HAP-1 (cell line): ENCODE data around the gene CDYL2.
"Not testable (repeated sequence)": the region's sequence is repeated elsewhere in the genome, so short reads cannot be mapped to it uniquely, and the experiment has no call there.

Source experiments
- DNase-seq, 2 experiments: peaks; one replicate each; pipeline ENCODE4 v3.0.0-alpha.2; 2016 to 2020; ENCODE audit warnings: low spot score in 2 of 2
- H3K27me3 ChIP-seq: fragments of 250-450 bp; sonication (Bioruptor Pico); 2 replicates; pipeline ENCODE4 v1.5.1; 2020; ENCODE audit warnings: low read depth, mild to moderate bottlenecking, moderate library complexity
- H3K36me3 ChIP-seq: fragments of 250-450 bp; sonication (Bioruptor Pico); replicated peaks from 2 replicates; pipeline ENCODE4 v1.5.1; 2020; ENCODE audit warnings: mild to moderate bottlenecking
- H3K4me1 ChIP-seq: fragments of 250-450 bp; sonication (Bioruptor Pico); 2 replicates; pipeline ENCODE4 v1.5.1; 2020; ENCODE audit warnings: mild to moderate bottlenecking
- H3K4me3 ChIP-seq: fragments of 250-450 bp; sonication (Bioruptor Pico); 2 replicates; pipeline ENCODE4 v1.5.1; 2020; ENCODE audit warnings: mild to moderate bottlenecking, moderate library complexity
- H3K9me3 ChIP-seq: fragments of 250-450 bp; sonication (Bioruptor Pico); 2 replicates; pipeline ENCODE4 v1.5.1; 2020; ENCODE audit warnings: mild to moderate bottlenecking, moderate library complexity
- in situ Hi-C: fragments of 300-500 bp; cut with MboI; formaldehyde crosslinking; loops from 3 replicates; pipeline ENCODE4 v1.14.3; 2020; ENCODE audit warnings: low sequenced_read_pairs, inconsistent platforms, mixed read lengths

Gene CDYL2

GRCh38 chr16:80752541-80752940 lies 51.9 kb downstream of the CDYL2 start:
- no peak for DNase-seq
- no peaks in the 10 kb centered on the region for H3K4me1 ChIP-seq
- H3K36me3 ChIP-seq = no peaks in the 10 kb centered on the region
- in situ Hi-C loops = no loop called here
- H3K9me3 ChIP-seq = no peaks in the 10 kb centered on the region
- H3K27me3 ChIP-seq = no peaks in the 10 kb centered on the region
- no peak overlapping the region for H3K4me3 ChIP-seq

- DNase-seq = no peak
- in situ Hi-C loops = no loop called here
- H3K27me3 ChIP-seq = no peaks in the 10 kb centered on the region
These were observed 53.2 kb downstream of the CDYL2 start for GRCh38 chr16:80751167-80751566.

GRCh38 chr16:80746231-80746630 lies 58.2 kb downstream of the CDYL2 start:
- Histone ChIP-seq H3K4me3 (no peak overlapping the region), H3K4me1 (no peaks in the 10 kb centered on the region), H3K9me3 (no peaks in the 10 kb centered on the region), H3K36me3 (no peaks in the 10 kb centered on the region), H3K27me3 (no peaks in the 10 kb centered on the region)
- in situ Hi-C loops = no loop called here
- DNase-seq = no peak

More at GRCh38 chr16:80751167-80751566, 53.2 kb downstream of the CDYL2 start:
- Histone ChIP-seq H3K4me3 (no peak overlapping the region), H3K4me1 (no peaks in the 10 kb centered on the region), H3K9me3 (no peaks in the 10 kb centered on the region), H3K36me3 (no peaks in the 10 kb centered on the region)

- no peaks in the 10 kb centered on the region for H3K27me3 ChIP-seq
- no peak for DNase-seq
- H3K36me3 ChIP-seq = no peaks in the 10 kb centered on the region
- in situ Hi-C loops = no loop called here
- H3K4me3 ChIP-seq = no peak overlapping the region
- H3K4me1 ChIP-seq = no peaks in the 10 kb centered on the region
- H3K9me3 ChIP-seq = no peaks in the 10 kb centered on the region
These were observed 59.5 kb downstream of the CDYL2 start for GRCh38 chr16:80744856-80745255.

- no peak for DNase-seq
- no peaks in the 10 kb centered on the region for H3K36me3 ChIP-seq
- H3K27me3 ChIP-seq = no peaks in the 10 kb centered on the region
- no peaks in the 10 kb centered on the region for H3K9me3 ChIP-seq
- no peaks in the 10 kb centered on the region for H3K4me1 ChIP-seq
- no peak overlapping the region for H3K4me3 ChIP-seq
- in situ Hi-C loops = no loop called here
These were observed 60.6 kb downstream of the CDYL2 start for GRCh38 chr16:80743772-80744171.

- Histone ChIP-seq H3K4me3 (no peak overlapping the region), H3K9me3 (no peaks in the 10 kb centered on the region), H3K4me1 (no peaks in the 10 kb centered on the region), H3K36me3 (no peaks in the 10 kb centered on the region), H3K27me3 (no peaks in the 10 kb centered on the region)
- in situ Hi-C loops = no loop called here
- no peak for DNase-seq
These were observed 61.1 kb downstream of the CDYL2 start for GRCh38 chr16:80743273-80743672.

- in situ Hi-C loops = no loop called here
- no peak overlapping the region for H3K4me3 ChIP-seq
- no peak for DNase-seq
- H3K27me3 ChIP-seq = no peaks in the 10 kb centered on the region
- no peaks in the 10 kb centered on the region for H3K9me3 ChIP-seq
- H3K4me1 ChIP-seq = no peaks in the 10 kb centered on the region
- H3K36me3 ChIP-seq = no peaks in the 10 kb centered on the region
These were observed 62.1 kb downstream of the CDYL2 start for GRCh38 chr16:80742331-80742730.

GRCh38 chr16:80741724-80742123 lies 62.7 kb downstream of the CDYL2 start:
- no peak for DNase-seq

GRCh38 chr16:80739523-80739922 lies 64.9 kb downstream of the CDYL2 start:
- no peaks in the 10 kb centered on the region for H3K27me3 ChIP-seq
- no peak for DNase-seq
- H3K36me3 ChIP-seq = no peaks in the 10 kb centered on the region
- H3K9me3 ChIP-seq = no peaks in the 10 kb centered on the region
- in situ Hi-C loops = no loop called here
- no peaks in the 10 kb centered on the region for H3K4me1 ChIP-seq
- H3K4me3 ChIP-seq = no peak overlapping the region

More at GRCh38 chr16:80741724-80742123, 62.7 kb downstream of the CDYL2 start:
- H3K27me3 ChIP-seq = no peaks in the 10 kb centered on the region
- no peaks in the 10 kb centered on the region for H3K9me3 ChIP-seq
- H3K4me3 ChIP-seq = no peak overlapping the region
- no peaks in the 10 kb centered on the region for H3K4me1 ChIP-seq
- H3K36me3 ChIP-seq = no peaks in the 10 kb centered on the region
- in situ Hi-C loops = no loop called here

GRCh38 chr16:80738521-80738920 lies 65.9 kb downstream of the CDYL2 start:
- no peak for DNase-seq
- in situ Hi-C loops = no loop called here
- Histone ChIP-seq H3K9me3 (no peaks in the 10 kb centered on the region), H3K4me3 (no peak overlapping the region), H3K27me3 (no peaks in the 10 kb centered on the region), H3K4me1 (no peaks in the 10 kb centered on the region), H3K36me3 (no peaks in the 10 kb centered on the region)

GRCh38 chr16:80735846-80736245 lies 68.6 kb downstream of the CDYL2 start:
- H3K9me3 ChIP-seq = no peaks in the 10 kb centered on the region
- DNase-seq = no peak
- H3K36me3 ChIP-seq = no peaks in the 10 kb centered on the region
- no peaks in the 10 kb centered on the region for H3K4me1 ChIP-seq
- in situ Hi-C loops = no loop called here
- no peak overlapping the region for H3K4me3 ChIP-seq
- no peaks in the 10 kb centered on the region for H3K27me3 ChIP-seq

GRCh38 chr16:80733407-80733806 lies 71.0 kb downstream of the CDYL2 start:
- in situ Hi-C loops = no loop called here
- Histone ChIP-seq H3K9me3 (no peaks in the 10 kb centered on the region), H3K27me3 (no peaks in the 10 kb centered on the region), H3K36me3 (no peaks in the 10 kb centered on the region), H3K4me1 (no peaks in the 10 kb centered on the region), H3K4me3 (no peak overlapping the region)
- DNase-seq = no peak

GRCh38 chr16:80731915-80732314 lies 72.5 kb downstream of the CDYL2 start:
- no peak for DNase-seq
- no peaks in the 10 kb centered on the region for H3K36me3 ChIP-seq
- H3K9me3 ChIP-seq = no peaks in the 10 kb centered on the region
- no peak overlapping the region for H3K4me3 ChIP-seq
- H3K27me3 ChIP-seq = no peaks in the 10 kb centered on the region
- no peaks in the 10 kb centered on the region for H3K4me1 ChIP-seq
- in situ Hi-C loops = no loop called here

GRCh38 chr16:80727066-80727763 lies 77.2 kb downstream of the CDYL2 start:
- H3K4me1 ChIP-seq, H3K9me3 ChIP-seq, H3K36me3 ChIP-seq, H3K4me3 ChIP-seq, H3K27me3 ChIP-seq, in situ Hi-C loops, DNase-seq: not testable (repeated sequence)
